ENCODE measurements around the gene ANTXR1. TPM values are rescaled to one million over a fixed set of nuclear protein-coding genes. Genes with fewer than 3 reads are reported as not detected.
A peak's percentile ranks its signal among the peaks of the same experiment; 100 is the strongest.

ANTXR1 gene
- total RNA-seq, 2 donors from 2014 or later: 48.3 to 54.5 TPM

- no peaks in the 10 kb centered on the region for H3K9me3 ChIP-seq (ENCODE audit: control insufficient read depth, low read length)
- no peaks in the 10 kb centered on the region for H3K36me3 Mint-ChIP-seq (ENCODE audit: low read depth)
- no peaks in the 10 kb centered on the region for H3K4me1 ChIP-seq (ENCODE audit: control insufficient read depth, insufficient read depth, low read length)
- no peak overlapping the region for H3K27ac Mint-ChIP-seq
- 81 to 90% methylated on average over 3 to 4 of the region's 4 CpGs for WGBS, 2 experiments (ENCODE audit: insufficient coverage in 1 of 2, insufficient read length in 1 of 2)
- peaks cover 4% of the 10 kb centered on the region for H3K4me1 Mint-ChIP-seq
- no peak overlapping the region for H3K9ac ChIP-seq (ENCODE audit: extremely low read depth, low read length, poor library complexity, severe bottlenecking)
- H3K4me3 Mint-ChIP-seq: no peak overlapping the region
- DNase-seq: peak; percentile 78
- TF ChIP-seq, protein P1, sequence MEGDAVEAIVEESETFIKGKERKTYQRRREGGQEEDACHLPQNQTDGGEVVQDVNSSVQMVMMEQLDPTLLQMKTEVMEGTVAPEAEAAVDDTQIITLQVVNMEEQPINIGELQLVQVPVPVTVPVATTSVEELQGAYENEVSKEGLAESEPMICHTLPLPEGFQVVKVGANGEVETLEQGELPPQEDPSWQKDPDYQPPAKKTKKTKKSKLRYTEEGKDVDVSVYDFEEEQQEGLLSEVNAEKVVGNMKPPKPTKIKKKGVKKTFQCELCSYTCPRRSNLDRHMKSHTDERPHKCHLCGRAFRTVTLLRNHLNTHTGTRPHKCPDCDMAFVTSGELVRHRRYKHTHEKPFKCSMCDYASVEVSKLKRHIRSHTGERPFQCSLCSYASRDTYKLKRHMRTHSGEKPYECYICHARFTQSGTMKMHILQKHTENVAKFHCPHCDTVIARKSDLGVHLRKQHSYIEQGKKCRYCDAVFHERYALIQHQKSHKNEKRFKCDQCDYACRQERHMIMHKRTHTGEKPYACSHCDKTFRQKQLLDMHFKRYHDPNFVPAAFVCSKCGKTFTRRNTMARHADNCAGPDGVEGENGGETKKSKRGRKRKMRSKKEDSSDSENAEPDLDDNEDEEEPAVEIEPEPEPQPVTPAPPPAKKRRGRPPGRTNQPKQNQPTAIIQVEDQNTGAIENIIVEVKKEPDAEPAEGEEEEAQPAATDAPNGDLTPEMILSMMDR (conservative IDR thresholded peaks at IDR 0.05): peak; percentile 85
- H3K27me3 ChIP-seq (ENCODE audit: control insufficient read depth, insufficient read depth, low read length, poor library complexity, severe bottlenecking): no peaks in the 10 kb centered on the region
- H3K4me3 ChIP-seq (ENCODE audit: low read length): no peak overlapping the region
- no peaks in the 10 kb centered on the region for H3K36me3 ChIP-seq (ENCODE audit: control insufficient read depth, insufficient read depth, low read length)
- no peaks in the 10 kb centered on the region for H3K27me3 Mint-ChIP-seq (ENCODE audit: insufficient read depth)
- no peak overlapping the region for H3K27ac ChIP-seq (ENCODE audit: low read depth, low read length)
- no peaks in the 10 kb centered on the region for H3K9me3 Mint-ChIP-seq
Measured at GRCh38 chr2:69026026-69026425, 13.0 kb downstream of the ANTXR1 start.

GRCh38 chr2:69026691-69027459, 13.9 kb downstream of the ANTXR1 start:
- TF ChIP-seq, protein P1 (conservative IDR thresholded peaks at IDR 0.05): no peak
- Mint-ChIP-seq H3K4me1 (no peaks in the 10 kb centered on the region), H3K9me3 (no peaks in the 10 kb centered on the region), H3K27me3 (ENCODE audit: insufficient read depth) (no peaks in the 10 kb centered on the region), H3K4me3 (no peak overlapping the region), H3K27ac (no peak overlapping the region), H3K36me3 (ENCODE audit: low read depth) (no peaks in the 10 kb centered on the region)
- Histone ChIP-seq H3K9ac (ENCODE audit: extremely low read depth, low read length, poor library complexity, severe bottlenecking) (no peak overlapping the region), H3K9me3 (ENCODE audit: control insufficient read depth, low read length) (no peaks in the 10 kb centered on the region), H3K36me3 (ENCODE audit: control insufficient read depth, insufficient read depth, low read length) (no peaks in the 10 kb centered on the region), H3K27ac (ENCODE audit: low read depth, low read length) (no peak overlapping the region), H3K4me1 (ENCODE audit: control insufficient read depth, insufficient read depth, low read length) (no peaks in the 10 kb centered on the region), H3K27me3 (ENCODE audit: control insufficient read depth, insufficient read depth, low read length, poor library complexity, severe bottlenecking) (no peaks in the 10 kb centered on the region), H3K4me3 (ENCODE audit: low read length) (no peak overlapping the region)
- DNase-seq: no peak
- 94 to 100% methylated on average over 6 to 13 of the region's 13 CpGs for WGBS, 2 experiments (ENCODE audit: insufficient coverage in 1 of 2, insufficient read length in 1 of 2)

GRCh38 chr2:69030800-69031428, 17.9 kb downstream of the ANTXR1 start:
- Mint-ChIP-seq H3K9me3 (no peaks in the 10 kb centered on the region), H3K27ac (no peak overlapping the region), H3K4me3 (no peak overlapping the region), H3K36me3 (ENCODE audit: low read depth) (no peaks in the 10 kb centered on the region), H3K27me3 (ENCODE audit: insufficient read depth) (no peaks in the 10 kb centered on the region), H3K4me1 (peaks cover 21% of the 10 kb centered on the region)
- peak overlapping the region; percentile 40 for H3K27ac ChIP-seq (ENCODE audit: low read depth, low read length)
- no peak for DNase-seq
- no peaks in the 10 kb centered on the region for H3K36me3 ChIP-seq (ENCODE audit: control insufficient read depth, insufficient read depth, low read length)
- no peak overlapping the region for H3K4me3 ChIP-seq (ENCODE audit: low read length)
- H3K9ac ChIP-seq (ENCODE audit: extremely low read depth, low read length, poor library complexity, severe bottlenecking): no peak overlapping the region
- no peaks in the 10 kb centered on the region for H3K27me3 ChIP-seq (ENCODE audit: control insufficient read depth, insufficient read depth, low read length, poor library complexity, severe bottlenecking)
- whole genome bisulfite sequencing, 2 experiments (ENCODE audit: insufficient coverage in 1 of 2, insufficient read length in 1 of 2): 93 to 94% methylated on average over 5 to 6 of the region's 6 CpGs
- H3K9me3 ChIP-seq (ENCODE audit: control insufficient read depth, low read length): no peaks in the 10 kb centered on the region
- H3K4me1 ChIP-seq (ENCODE audit: control insufficient read depth, insufficient read depth, low read length): peaks cover 2% of the 10 kb centered on the region
- TF ChIP-seq, protein P1 (conservative IDR thresholded peaks at IDR 0.05): no peak
